ENCODE measurements around the gene GABRB2.

Gene GABRB2

GRCh38 chr5:161283296-161283695 lies 263.2 kb downstream of the GABRB2 start:
- no peak for TF ChIP-seq CTCF (IDR thresholded peaks at IDR 0.05; ENCODE audit: low read depth, low read length)
- no peak overlapping the region for H3K4me3 ChIP-seq (ENCODE audit: low read depth, low read length)
- H3K27me3 ChIP-seq (ENCODE audit: insufficient read depth, low read depth, severe bottlenecking): peaks cover 24% of the 10 kb centered on the region
- no peaks in the 10 kb centered on the region for H3K9me3 ChIP-seq (ENCODE audit: severe bottlenecking)
- H3K27ac ChIP-seq: no peak overlapping the region
- no peak for DNase-seq
- no peaks in the 10 kb centered on the region for H3K36me3 ChIP-seq

GRCh38 chr5:161278739-161279660 lies 267.5 kb downstream of the GABRB2 start:
- no peak for TF ChIP-seq CTCF (IDR thresholded peaks at IDR 0.05; ENCODE audit: low read depth, low read length)
- Histone ChIP-seq H3K9me3 (ENCODE audit: severe bottlenecking) (no peaks in the 10 kb centered on the region), H3K4me3 (ENCODE audit: low read depth, low read length) (no peak overlapping the region)

GRCh38 chr5:161277011-161277410 lies 269.5 kb downstream of the GABRB2 start:
- no peak for DNase-seq
- Histone ChIP-seq H3K4me3 (ENCODE audit: low read depth, low read length) (no peak overlapping the region), H3K9me3 (ENCODE audit: severe bottlenecking) (no peaks in the 10 kb centered on the region), H3K36me3 (no peaks in the 10 kb centered on the region), H3K27me3 (ENCODE audit: insufficient read depth, low read depth, severe bottlenecking) (peaks cover 24% of the 10 kb centered on the region), H3K27ac (no peak overlapping the region)
- no peak for TF ChIP-seq CTCF (IDR thresholded peaks at IDR 0.05; ENCODE audit: low read depth, low read length)

More at GRCh38 chr5:161278739-161279660, 267.5 kb downstream of the GABRB2 start:
- DNase-seq: no peak
- peaks cover 31% of the 10 kb centered on the region for H3K27me3 ChIP-seq (ENCODE audit: insufficient read depth, low read depth, severe bottlenecking)
- no peak overlapping the region for H3K27ac ChIP-seq
- H3K36me3 ChIP-seq: no peaks in the 10 kb centered on the region

- peaks cover 24% of the 10 kb centered on the region for H3K27me3 ChIP-seq (ENCODE audit: insufficient read depth, low read depth, severe bottlenecking)
Observed at GRCh38 chr5:161274951-161275350, 271.6 kb downstream of the GABRB2 start.

GRCh38 chr5:161273410-161273809 lies 273.1 kb downstream of the GABRB2 start:
- H3K27ac ChIP-seq: no peak overlapping the region
- TF ChIP-seq CTCF (IDR thresholded peaks at IDR 0.05; ENCODE audit: low read depth, low read length): no peak

More at GRCh38 chr5:161274951-161275350, 271.6 kb downstream of the GABRB2 start:
- DNase-seq: no peak
- Histone ChIP-seq H3K27ac (no peak overlapping the region), H3K9me3 (ENCODE audit: severe bottlenecking) (no peaks in the 10 kb centered on the region), H3K4me3 (ENCODE audit: low read depth, low read length) (no peak overlapping the region), H3K36me3 (no peaks in the 10 kb centered on the region)
- no peak for TF ChIP-seq CTCF (IDR thresholded peaks at IDR 0.05; ENCODE audit: low read depth, low read length)

More at GRCh38 chr5:161273410-161273809, 273.1 kb downstream of the GABRB2 start:
- H3K9me3 ChIP-seq (ENCODE audit: severe bottlenecking): no peaks in the 10 kb centered on the region
- peaks cover 24% of the 10 kb centered on the region for H3K27me3 ChIP-seq (ENCODE audit: insufficient read depth, low read depth, severe bottlenecking)
- no peaks in the 10 kb centered on the region for H3K36me3 ChIP-seq
- DNase-seq: no peak
- H3K4me3 ChIP-seq (ENCODE audit: low read depth, low read length): no peak overlapping the region
